Measurements from ENCODE around the gene C1orf141. TPM values are rescaled to one million over a fixed set of nuclear protein-coding genes. Genes with fewer than 3 reads are reported as not detected.

C1orf141 gene
- total and polyA plus RNA-seq, 2 experiments from 2014 or later, result not detected

GRCh38 chr1:67058242-67058641 is 76.5 kb downstream of the C1orf141 start:
- Histone ChIP-seq H4K20me1 (ENCODE audit: insufficient read depth) (no peaks in the 10 kb centered on the region), H3K79me2 (ENCODE audit: insufficient read depth) (peaks cover under 1% of the 10 kb centered on the region), H3K27me3 (replicated peaks; ENCODE audit: insufficient read depth) (no peaks in the 10 kb centered on the region), H3K36me3 (ENCODE audit: low read depth) (no peaks in the 10 kb centered on the region), H3F3A (ENCODE audit: insufficient read depth) (peaks cover 33% of the 10 kb centered on the region), H3K4me1 (ENCODE audit: insufficient read depth) (peaks cover 30% of the 10 kb centered on the region), H3K9me3 (ENCODE audit: low read depth) (no peaks in the 10 kb centered on the region), H3K27ac (no peak overlapping the region), H2AFZ (no peak overlapping the region), H3K4me3 (no peak overlapping the region), H3K9me2 (ENCODE audit: insufficient read depth) (no peaks in the 10 kb centered on the region), H3K4me2 (ENCODE audit: unreplicated experiment) (no peak overlapping the region), H3K9ac (no peak overlapping the region)
- no peak for TF ChIP-seq EZH2 (IDR thresholded peaks at IDR 0.05; ENCODE audit: insufficient read depth, poor library complexity, severe bottlenecking)
- no peak for TF ChIP-seq EZH2phosphoT487 (IDR thresholded peaks at IDR 0.05; ENCODE audit: insufficient read depth, low read depth)
- 96 to 97% methylated on average over 1 of the region's 1 CpG for WGBS, 2 experiments (ENCODE audit: low coverage in 1 of 2, low lambda C conversion rate in 2 of 2, missing lambda C conversion rate in 2 of 2)
- in situ Hi-C loops (cut with MboI), result no loop called here
- DNase-seq, result no peak

DNA sequence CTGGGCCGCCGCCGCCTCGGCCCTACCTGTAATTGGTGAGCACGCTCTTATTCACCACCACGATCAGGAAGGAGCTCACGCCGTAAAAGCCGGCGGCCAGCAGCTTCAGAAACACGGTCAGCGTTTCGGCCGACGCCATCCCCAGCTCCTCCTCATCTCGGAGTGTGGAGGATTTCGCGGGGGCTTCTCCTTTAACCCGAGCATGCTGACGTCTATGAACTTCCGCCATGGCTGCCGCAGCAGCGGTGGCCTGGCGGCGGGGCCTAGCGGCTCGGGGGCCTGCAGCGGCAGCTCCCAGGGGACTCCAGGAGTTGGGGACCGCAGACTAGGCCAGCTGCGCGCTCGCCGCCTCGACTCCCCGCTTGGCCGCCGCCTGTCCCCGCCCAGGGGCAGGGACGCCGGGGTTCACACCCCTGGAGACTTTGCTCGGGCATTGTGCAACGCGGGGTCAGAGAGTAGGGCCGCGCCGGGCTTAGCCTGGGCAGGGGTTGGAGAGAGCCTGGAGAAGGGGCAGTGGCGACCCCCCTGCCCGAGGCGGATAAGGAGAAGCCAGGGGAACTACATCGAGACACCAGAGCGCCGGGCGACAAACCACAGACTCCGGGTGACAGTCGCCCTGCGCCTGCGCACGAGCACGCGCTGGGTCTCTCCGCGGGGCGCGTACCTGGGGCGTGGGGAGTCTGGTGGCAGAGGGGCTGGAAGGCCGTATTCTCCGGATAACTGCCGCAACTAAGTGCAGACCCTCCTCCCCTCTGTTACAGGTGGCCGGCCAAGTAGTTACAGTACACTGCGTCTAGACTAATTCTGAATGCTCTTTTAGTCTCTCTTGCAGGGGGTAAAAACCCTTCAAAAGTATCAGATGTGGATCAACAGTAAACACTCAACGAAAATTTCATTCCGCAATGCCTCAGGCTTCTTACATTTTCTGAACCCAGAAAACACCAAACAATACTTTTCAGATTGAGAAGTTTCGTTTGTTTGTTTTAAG is 80.7 kb downstream of the C1orf141 start, which contains the start of gene SLC35D1:
TSS of gene SLC35D1 (minus strand) at position 364 of the 988 bp plus-strand sequence. CDS start at position 229, 135 bp downstream.
- no peaks in the 10 kb centered on the region for H3K9me2 ChIP-seq (ENCODE audit: insufficient read depth)
- H3K27ac ChIP-seq, result peak within 1 kb of the TSS; percentile 80
- H3K4me1 ChIP-seq (ENCODE audit: insufficient read depth), result peaks cover 20% of the 10 kb centered on the region
- peaks cover 10% of the 10 kb centered on the region; the same call in 1 of the 2 replicates for H3F3A ChIP-seq (ENCODE audit: insufficient read depth)
- peak; percentile 79 for DNase-seq
- peak within 1 kb of the TSS; percentile 87 for H3K4me3 ChIP-seq
- H3K27me3 ChIP-seq (replicated peaks; ENCODE audit: insufficient read depth), result no peaks in the 10 kb centered on the region
- WGBS, 2 experiments (ENCODE audit: low coverage in 1 of 2, low lambda C conversion rate in 2 of 2, missing lambda C conversion rate in 2 of 2), result 2% methylated on average over 64 to 68 of the region's 73 CpGs
- peak within 1 kb of the TSS; percentile 91 for H2AFZ ChIP-seq
- H4K20me1 ChIP-seq (ENCODE audit: insufficient read depth), result no peaks in the 10 kb centered on the region
- peak within 1 kb of the TSS; percentile 98 for H3K4me2 ChIP-seq (ENCODE audit: unreplicated experiment)
- H3K9me3 ChIP-seq (ENCODE audit: low read depth), result no peaks in the 10 kb centered on the region
- in situ Hi-C loops (cut with MboI), result no loop called here
- H3K9ac ChIP-seq, result peak within 1 kb of the TSS; percentile 90
- peaks cover 43% of the 10 kb centered on the region for H3K79me2 ChIP-seq (ENCODE audit: insufficient read depth)
- peaks cover 15% of the 10 kb centered on the region; the same call in 1 of the 2 replicates for H3K36me3 ChIP-seq (ENCODE audit: low read depth)
- no peak for TF ChIP-seq EZH2 (IDR thresholded peaks at IDR 0.05; ENCODE audit: insufficient read depth, poor library complexity, severe bottlenecking)
- no peak for TF ChIP-seq EZH2phosphoT487 (IDR thresholded peaks at IDR 0.05; ENCODE audit: insufficient read depth, low read depth)

DNA sequence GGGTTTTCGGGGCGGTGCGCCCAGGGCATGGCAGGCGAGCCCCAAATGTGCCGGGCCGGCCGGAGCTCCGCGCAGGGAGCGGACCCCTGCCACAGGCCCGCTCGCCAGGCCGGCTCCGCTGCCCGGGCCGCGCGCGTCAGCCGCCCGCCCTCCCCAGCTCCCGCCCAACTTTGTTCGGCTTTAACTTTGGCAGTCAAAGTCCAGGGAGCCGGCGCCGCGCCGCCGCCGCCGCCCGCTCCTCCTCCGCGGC is 81.3 kb downstream of the C1orf141 start:
- in situ Hi-C loops (cut with MboI), result no loop called here
- Histone ChIP-seq H3K9ac (peak overlapping the region; percentile 90), H3K9me3 (ENCODE audit: low read depth) (no peaks in the 10 kb centered on the region), H4K20me1 (ENCODE audit: insufficient read depth) (no peaks in the 10 kb centered on the region), H3K4me3 (peak overlapping the region; percentile 87), H3K9me2 (ENCODE audit: insufficient read depth) (no peaks in the 10 kb centered on the region), H3K4me2 (ENCODE audit: unreplicated experiment) (peak overlapping the region; percentile 98), H3K27ac (peak overlapping the region; percentile 80), H3F3A (ENCODE audit: insufficient read depth) (peaks cover 4% of the 10 kb centered on the region; the same call in 1 of the 2 replicates), H3K27me3 (replicated peaks; ENCODE audit: insufficient read depth) (no peaks in the 10 kb centered on the region), H2AFZ (peak overlapping the region; percentile 91), H3K36me3 (ENCODE audit: low read depth) (peaks cover 15% of the 10 kb centered on the region; the same call in 1 of the 2 replicates), H3K79me2 (ENCODE audit: insufficient read depth) (peaks cover 45% of the 10 kb centered on the region), H3K4me1 (ENCODE audit: insufficient read depth) (peaks cover 14% of the 10 kb centered on the region)
- peak; percentile 84 for DNase-seq
- TF ChIP-seq EZH2 (IDR thresholded peaks at IDR 0.05; ENCODE audit: insufficient read depth, poor library complexity, severe bottlenecking) (no peak), EZH2phosphoT487 (IDR thresholded peaks at IDR 0.05; ENCODE audit: insufficient read depth, low read depth) (no peak)
- 1% methylated on average over 12 to 31 of the region's 34 CpGs for WGBS, 2 experiments (ENCODE audit: low coverage in 1 of 2, low lambda C conversion rate in 2 of 2, missing lambda C conversion rate in 2 of 2)

- H3K27me3 ChIP-seq (replicated peaks; ENCODE audit: insufficient read depth), result no peaks in the 10 kb centered on the region
- peak; percentile 77 for DNase-seq
- no peaks in the 10 kb centered on the region for H4K20me1 ChIP-seq (ENCODE audit: insufficient read depth)
- H3K9me2 ChIP-seq (ENCODE audit: insufficient read depth), result no peaks in the 10 kb centered on the region
- WGBS, 2 experiments (ENCODE audit: low coverage in 1 of 2, low lambda C conversion rate in 2 of 2, missing lambda C conversion rate in 2 of 2), result 1% methylated on average over 24 to 25 of the region's 25 CpGs
- H3K4me2 ChIP-seq (ENCODE audit: unreplicated experiment), result peak overlapping the region; percentile 98
- H3K36me3 ChIP-seq (ENCODE audit: low read depth), result peaks cover 15% of the 10 kb centered on the region; the same call in 1 of the 2 replicates
- peaks cover 45% of the 10 kb centered on the region for H3K79me2 ChIP-seq (ENCODE audit: insufficient read depth)
- H3K27ac ChIP-seq, result peak overlapping the region; percentile 80
- peak overlapping the region; percentile 91 for H2AFZ ChIP-seq
- no peaks in the 10 kb centered on the region for H3F3A ChIP-seq (ENCODE audit: insufficient read depth)
- TF ChIP-seq EZH2phosphoT487 (IDR thresholded peaks at IDR 0.05; ENCODE audit: insufficient read depth, low read depth) (no peak), EZH2 (IDR thresholded peaks at IDR 0.05; ENCODE audit: insufficient read depth, poor library complexity, severe bottlenecking) (no peak)
- no peaks in the 10 kb centered on the region for H3K9me3 ChIP-seq (ENCODE audit: low read depth)
- in situ Hi-C loops (cut with MboI), result no loop called here
- peak overlapping the region; percentile 90 for H3K9ac ChIP-seq
- H3K4me3 ChIP-seq, result peak overlapping the region; percentile 87
- peaks cover 13% of the 10 kb centered on the region for H3K4me1 ChIP-seq (ENCODE audit: insufficient read depth)
Measured at GRCh38 chr1:67052741-67053534, 81.8 kb downstream of the C1orf141 start.
